Liver (tissue), 3 donors: ENCODE results near the gene ATP6AP1.

Source experiments
- GABPA ChIP-seq, 2 donors: IDR thresholded peaks in 1 of 2; conservative IDR thresholded peaks in 1 of 2; 2 replicates each; pipeline ENCODE4 v1.6.1; 2016; ENCODE audit warnings: antibody characterized with exemption in 2 of 2, mild to moderate bottlenecking in 1 of 2, moderate library complexity in 1 of 2
- JUND ChIP-seq, 2 donors: IDR thresholded peaks; 2 replicates each; pipeline ENCODE4 v1.6.1; 2016; ENCODE audit warnings: antibody characterized with exemption in 2 of 2
- NR2F2 ChIP-seq: IDR thresholded peaks from 2 replicates; pipeline ENCODE4 v1.6.1; 2016; ENCODE audit warnings: antibody characterized with exemption
- RAD21 ChIP-seq, 2 donors: IDR thresholded peaks; 2 replicates each; pipeline ENCODE4 v1.6.1; 2016; ENCODE audit warnings: antibody characterized with exemption in 2 of 2, mild to moderate bottlenecking in 2 of 2
- TF ChIP-seq, protein P1 (sequence below): fragments of 150-350 bp; IDR thresholded peaks from 2 replicates; pipeline ENCODE4 v1.5.1; 2017; ENCODE audit warnings: improper control_type of control experiment, low read depth, low read length; ENCODE audit not compliant: missing input control
- donor health status: healthy.
- donor health status: healthy.

DNA sequence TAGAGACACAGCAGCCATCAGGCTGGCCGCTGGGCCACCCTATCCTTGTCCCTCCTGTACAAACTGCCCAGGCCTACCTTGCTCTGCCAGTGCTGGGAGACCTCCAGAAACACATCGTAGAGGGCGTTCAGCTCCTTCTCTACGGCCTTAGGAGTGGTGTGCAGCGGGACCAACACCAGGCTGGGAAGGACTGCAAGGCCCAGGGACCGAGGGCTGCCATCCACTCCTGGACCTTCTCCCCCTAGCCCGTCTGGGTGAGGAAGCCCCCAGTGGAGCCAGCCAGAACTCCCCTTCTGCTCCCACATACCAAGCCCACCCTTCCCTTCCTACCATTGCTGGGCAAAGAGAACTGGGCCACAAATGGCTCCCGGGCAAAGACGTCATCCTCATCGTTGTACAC lies 25.3 kb upstream of the ATP6AP1 start:
- TF ChIP-seq JUND (IDR thresholded peaks at IDR 0.05), result no peak
- no peak for TF ChIP-seq NR2F2
- TF ChIP-seq RAD21 (IDR thresholded peaks at IDR 0.05), result no peak
- TF ChIP-seq, protein P1, sequence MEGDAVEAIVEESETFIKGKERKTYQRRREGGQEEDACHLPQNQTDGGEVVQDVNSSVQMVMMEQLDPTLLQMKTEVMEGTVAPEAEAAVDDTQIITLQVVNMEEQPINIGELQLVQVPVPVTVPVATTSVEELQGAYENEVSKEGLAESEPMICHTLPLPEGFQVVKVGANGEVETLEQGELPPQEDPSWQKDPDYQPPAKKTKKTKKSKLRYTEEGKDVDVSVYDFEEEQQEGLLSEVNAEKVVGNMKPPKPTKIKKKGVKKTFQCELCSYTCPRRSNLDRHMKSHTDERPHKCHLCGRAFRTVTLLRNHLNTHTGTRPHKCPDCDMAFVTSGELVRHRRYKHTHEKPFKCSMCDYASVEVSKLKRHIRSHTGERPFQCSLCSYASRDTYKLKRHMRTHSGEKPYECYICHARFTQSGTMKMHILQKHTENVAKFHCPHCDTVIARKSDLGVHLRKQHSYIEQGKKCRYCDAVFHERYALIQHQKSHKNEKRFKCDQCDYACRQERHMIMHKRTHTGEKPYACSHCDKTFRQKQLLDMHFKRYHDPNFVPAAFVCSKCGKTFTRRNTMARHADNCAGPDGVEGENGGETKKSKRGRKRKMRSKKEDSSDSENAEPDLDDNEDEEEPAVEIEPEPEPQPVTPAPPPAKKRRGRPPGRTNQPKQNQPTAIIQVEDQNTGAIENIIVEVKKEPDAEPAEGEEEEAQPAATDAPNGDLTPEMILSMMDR, result no peak
- no peak for TF ChIP-seq GABPA (IDR thresholded peaks at IDR 0.05 in 1 of 2, conservative IDR thresholded peaks at IDR 0.05 in 1 of 2)
